Caco-2 (cell line): ENCODE measurements around the gene NDUFA13. TPM values are rescaled to one million over a fixed set of nuclear protein-coding genes. Genes with fewer than 3 reads are reported as not detected.

Source experiments
- BruUV-seq: library from RNA; stranded (reverse); fragments of 400-500 nt; replicated peaks from 2 replicates; lab custom pipeline; 2021; lab: Mats Ljungman, UMichigan
- CTCF ChIA-PET: fragments of 300-600 bp; sonication (Branson Sonifier 250); formaldehyde crosslinking; loops from one replicate; lab custom pipeline; 2022; ENCODE audit warnings: antibody characterized with exemption; lab: Charles Lee
- POLR2A ChIA-PET: fragments of 300-600 bp; sonication (Branson Sonifier 250); formaldehyde crosslinking; loops from one replicate; lab custom pipeline; 2022; ENCODE audit warnings: antibody characterized with exemption; lab: Charles Lee
- DNase-seq, 2 experiments: peaks; one replicate each; pipeline versions ENCODE4 v3.0.0 to v3.0.0-alpha.2; 2020 to 2022
- H3K27me3 ChIP-seq: replicated peaks from 2 replicates; pipeline ENCODE4 v1.6.0; 2011; ENCODE audit warnings: low read length; ENCODE audit not compliant: control insufficient read depth, insufficient read depth
- H3K36me3 ChIP-seq: 2 replicates; pipeline ENCODE4 v1.5.1; 2011; ENCODE audit warnings: low read length; ENCODE audit not compliant: control insufficient read depth, insufficient read depth
- H3K4me1 ChIP-seq: fragments of 250-450 bp; sonication (Bioruptor Pico); 2 replicates; pipeline ENCODE4 v1.5.1; 2020; ENCODE audit warnings: mild to moderate bottlenecking
- H3K4me3 ChIP-seq: 2 replicates; pipeline ENCODE4 v1.5.1; 2011; ENCODE audit warnings: low read depth, mild to moderate bottlenecking, control low read depth, low read length
- H3K9me3 ChIP-seq: fragments of 250-450 bp; sonication (Bioruptor Pico); 2 replicates; pipeline ENCODE4 v1.5.1; 2020; ENCODE audit warnings: mild to moderate bottlenecking, moderate library complexity
- H3K27ac Mint-ChIP-seq: one replicate; pipeline ENCODE4 v1.8.0; 2022; ENCODE audit warnings: mixed read lengths; ENCODE audit not compliant: unreplicated experiment
- H3K27me3 Mint-ChIP-seq: one replicate; pipeline ENCODE4 v1.8.0; 2022; ENCODE audit warnings: mixed read lengths; ENCODE audit not compliant: insufficient read depth, unreplicated experiment
- H3K36me3 Mint-ChIP-seq: one replicate; pipeline ENCODE4 v1.8.0; 2022; ENCODE audit warnings: mild to moderate bottlenecking, mixed read lengths; ENCODE audit not compliant: insufficient read depth, unreplicated experiment
- H3K4me1 Mint-ChIP-seq: one replicate; pipeline ENCODE4 v1.8.0; 2022; ENCODE audit warnings: low read depth, mixed read lengths; ENCODE audit not compliant: unreplicated experiment
- H3K4me3 Mint-ChIP-seq: one replicate; pipeline ENCODE4 v1.8.0; 2022; ENCODE audit warnings: mild to moderate bottlenecking, moderate library complexity, mixed read lengths; ENCODE audit not compliant: unreplicated experiment
- H3K9me3 Mint-ChIP-seq: one replicate; pipeline ENCODE4 v1.8.0; 2022; ENCODE audit warnings: mixed read lengths; ENCODE audit not compliant: unreplicated experiment
- intact Hi-C: fragments of 100-400 bp; cut with micrococcal nuclease; formaldehyde crosslinking; loops from one replicate; pipeline ENCODE4 v1.10.0; 2022; ENCODE audit not compliant: unreplicated experiment
- total RNA-seq: library from RNA; stranded (reverse); gene quantifications from 2 replicates; pipeline ENCODE4 v1.2.3, GENCODE V29; 2022
- TF ChIP-seq, protein P1 (sequence below), 2 experiments: fragments of 200-600 bp in 1 of 2; IDR thresholded peaks; 1 replicate in 1 of 2; 2 replicates in 1 of 2; pipeline versions ENCODE4 v1.5.1 to v1.8.0; 2011 to 2022; ENCODE audit warnings: antibody characterized with exemption in 1 of 2, control low read depth in 1 of 2, inconsistent platforms in 1 of 2, low read depth in 1 of 2, low read length in 1 of 2, mild to moderate bottlenecking in 1 of 2, moderate library complexity in 1 of 2; ENCODE audit not compliant: insufficient read depth in 1 of 2, severe bottlenecking in 1 of 2, unreplicated experiment in 1 of 2

Gene NDUFA13
- total RNA-seq, 1 experiment from 2014 or later, result 355 TPM

DNA sequence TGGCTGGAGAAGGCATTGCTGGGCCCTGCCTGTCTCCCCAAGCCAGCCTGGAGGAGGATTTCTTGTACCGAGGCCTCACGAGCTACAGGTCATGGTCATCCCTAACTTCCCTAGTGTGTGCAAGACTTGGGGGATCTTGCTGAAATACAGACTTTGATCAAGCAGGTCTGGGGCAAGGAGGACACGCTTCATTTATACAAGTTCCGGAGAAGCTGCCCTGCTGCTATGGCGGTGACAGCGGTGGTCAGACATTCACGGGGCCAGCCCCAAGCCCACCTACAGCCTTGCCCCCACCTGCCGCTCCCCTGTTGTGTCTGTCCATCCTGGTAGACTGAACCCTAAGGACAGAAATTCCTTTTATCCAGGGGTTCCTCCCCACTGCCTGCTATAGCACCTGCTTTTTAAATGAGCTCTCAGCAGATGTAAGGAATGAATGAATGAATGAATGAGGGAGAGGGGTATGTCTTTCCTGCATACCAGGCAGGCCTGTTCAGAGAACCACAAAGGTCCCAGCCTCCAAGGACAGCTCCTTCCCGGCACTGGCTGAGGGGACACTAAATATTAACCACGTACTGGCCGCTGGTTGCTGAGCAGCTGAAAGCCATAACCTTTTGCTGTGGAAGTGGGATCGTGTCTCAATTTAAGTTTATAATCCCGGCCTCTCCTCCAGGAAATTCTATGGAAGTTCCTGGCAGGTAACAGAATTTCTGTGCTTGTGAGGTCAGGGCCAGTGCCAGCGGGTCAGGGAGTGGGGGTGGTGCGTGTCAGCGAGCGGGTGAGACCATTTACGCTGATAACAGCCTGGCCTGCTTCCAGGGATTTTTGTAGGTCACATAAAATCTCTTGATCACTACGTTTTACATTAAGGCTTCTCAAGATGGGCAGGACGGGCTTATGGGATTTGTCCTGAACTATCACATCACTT is 27.8 kb upstream of the NDUFA13 start:
- H3K4me1 ChIP-seq, result peaks cover 19% of the 10 kb centered on the region
- TF ChIP-seq, protein P1, sequence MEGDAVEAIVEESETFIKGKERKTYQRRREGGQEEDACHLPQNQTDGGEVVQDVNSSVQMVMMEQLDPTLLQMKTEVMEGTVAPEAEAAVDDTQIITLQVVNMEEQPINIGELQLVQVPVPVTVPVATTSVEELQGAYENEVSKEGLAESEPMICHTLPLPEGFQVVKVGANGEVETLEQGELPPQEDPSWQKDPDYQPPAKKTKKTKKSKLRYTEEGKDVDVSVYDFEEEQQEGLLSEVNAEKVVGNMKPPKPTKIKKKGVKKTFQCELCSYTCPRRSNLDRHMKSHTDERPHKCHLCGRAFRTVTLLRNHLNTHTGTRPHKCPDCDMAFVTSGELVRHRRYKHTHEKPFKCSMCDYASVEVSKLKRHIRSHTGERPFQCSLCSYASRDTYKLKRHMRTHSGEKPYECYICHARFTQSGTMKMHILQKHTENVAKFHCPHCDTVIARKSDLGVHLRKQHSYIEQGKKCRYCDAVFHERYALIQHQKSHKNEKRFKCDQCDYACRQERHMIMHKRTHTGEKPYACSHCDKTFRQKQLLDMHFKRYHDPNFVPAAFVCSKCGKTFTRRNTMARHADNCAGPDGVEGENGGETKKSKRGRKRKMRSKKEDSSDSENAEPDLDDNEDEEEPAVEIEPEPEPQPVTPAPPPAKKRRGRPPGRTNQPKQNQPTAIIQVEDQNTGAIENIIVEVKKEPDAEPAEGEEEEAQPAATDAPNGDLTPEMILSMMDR (IDR thresholded peaks at IDR 0.05; ENCODE audit: insufficient read depth in 1 of 2, low read depth in 1 of 2, low read length in 1 of 2, severe bottlenecking in 1 of 2, unreplicated experiment in 1 of 2), result no peak
- ChIA-PET POLR2A (no interaction called here), CTCF (interaction anchor here (1.0 kb wide), 1 partner anchor 122 kb away, joined by 4 read pairs; no protein-coding TSS in a partner anchor)
- H3K36me3 ChIP-seq, result no peaks in the 10 kb centered on the region; the same call in none of the 2 replicates
- H3K4me3 Mint-ChIP-seq, result no peak overlapping the region
- no TSS peak for BruUV-seq
- no peaks in the 10 kb centered on the region for H3K9me3 Mint-ChIP-seq
- no peak overlapping the region for H3K4me3 ChIP-seq
- no peak overlapping the region for H3K27ac Mint-ChIP-seq
- peaks cover 69% of the 10 kb centered on the region for H3K36me3 Mint-ChIP-seq
- H3K4me1 Mint-ChIP-seq, result peaks cover 6% of the 10 kb centered on the region
- no peak for DNase-seq
- no peaks in the 10 kb centered on the region for H3K27me3 ChIP-seq
- intact Hi-C loops, result no loop called here
- H3K9me3 ChIP-seq, result no peaks in the 10 kb centered on the region
- no peaks in the 10 kb centered on the region for H3K27me3 Mint-ChIP-seq

DNA sequence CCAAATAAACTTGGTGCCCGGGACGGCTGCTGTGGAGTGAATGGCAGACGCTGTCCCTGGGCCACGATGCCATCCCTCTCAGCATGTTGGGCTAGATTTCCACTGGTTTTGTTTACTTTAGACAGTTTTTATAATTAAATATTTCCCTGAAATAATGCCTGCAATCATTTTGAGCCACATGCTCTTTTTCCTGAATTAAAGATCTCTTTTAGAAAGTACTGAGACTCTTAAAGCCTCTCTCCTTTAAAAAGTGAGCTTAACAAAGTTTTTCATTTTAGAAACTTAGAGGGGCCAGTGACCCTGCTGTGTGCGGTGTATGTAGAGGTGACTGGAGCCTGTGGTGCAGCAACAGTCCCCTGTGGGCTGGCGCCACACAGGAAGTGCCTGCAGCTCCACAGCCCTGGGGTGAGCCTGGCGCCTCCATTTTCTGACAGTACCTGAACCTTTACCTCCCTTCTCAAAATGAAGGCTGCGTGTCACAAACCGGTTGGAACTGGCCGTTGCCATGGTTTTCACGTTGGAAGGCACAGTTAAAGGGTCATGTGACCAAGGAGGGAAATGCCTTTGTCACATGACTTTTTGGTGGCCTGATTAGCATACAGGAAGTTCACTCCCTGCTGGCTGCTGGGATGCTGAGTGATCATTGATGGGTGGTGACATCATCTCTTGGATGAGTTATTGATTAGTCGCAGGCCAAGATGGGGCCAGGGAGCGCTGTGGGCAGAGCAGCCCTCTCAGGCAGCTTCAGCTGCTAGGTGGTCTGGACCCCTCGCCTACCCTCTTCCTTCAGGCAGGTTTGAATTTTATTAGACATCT is 26.9 kb upstream of the NDUFA13 start:
- TF ChIP-seq, protein P1 (IDR thresholded peaks at IDR 0.05; ENCODE audit: insufficient read depth in 1 of 2, low read depth in 1 of 2, low read length in 1 of 2, severe bottlenecking in 1 of 2, unreplicated experiment in 1 of 2), result no peak
- H3K4me1 ChIP-seq, result peaks cover 19% of the 10 kb centered on the region
- Mint-ChIP-seq H3K9me3 (no peaks in the 10 kb centered on the region), H3K27ac (peak overlapping the region; percentile 73), H3K4me3 (no peak overlapping the region), H3K4me1 (peaks cover 6% of the 10 kb centered on the region), H3K36me3 (peaks cover 74% of the 10 kb centered on the region), H3K27me3 (no peaks in the 10 kb centered on the region)
- H3K4me3 ChIP-seq, result no peak overlapping the region
- POLR2A ChIA-PET, result no interaction called here
- H3K9me3 ChIP-seq, result no peaks in the 10 kb centered on the region
- H3K27me3 ChIP-seq, result no peaks in the 10 kb centered on the region
- no peaks in the 10 kb centered on the region; the same call in none of the 2 replicates for H3K36me3 ChIP-seq
- CTCF ChIA-PET, result interaction anchor here (0.7 to 1.3 kb wide), 2 partner anchors 114 to 147 kb away, joined by 3 to 4 read pairs; no protein-coding TSS in a partner anchor
- peak; percentile 65 to 74 for DNase-seq
- no TSS peak for BruUV-seq
- intact Hi-C loops, result no loop called here

DNA sequence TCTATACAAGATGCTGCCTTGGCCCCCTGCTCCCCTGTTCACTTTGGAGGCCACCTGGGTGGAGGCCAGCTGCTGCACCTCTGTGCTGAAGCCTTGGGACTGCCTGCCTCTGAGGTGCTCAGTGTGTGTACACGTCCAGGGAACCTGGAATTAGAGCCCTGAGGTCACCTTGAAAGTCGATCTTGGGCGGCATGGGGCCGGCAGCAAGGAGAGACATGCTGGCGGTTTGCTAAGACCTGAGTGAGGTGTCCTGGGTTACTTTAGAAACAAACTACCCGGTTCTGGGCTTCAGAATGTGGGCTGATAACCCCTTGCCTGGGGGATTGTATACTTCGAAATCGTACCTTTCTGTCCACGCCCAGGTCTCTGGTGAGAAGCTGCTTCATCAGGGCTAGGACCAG is 26.2 kb upstream of the NDUFA13 start:
- no peak overlapping the region for H3K4me3 ChIP-seq
- CTCF ChIA-PET, result interaction anchor here (0.7 to 2.0 kb wide), 8 partner anchors 85 to 147 kb away, joined by 3 to 26 read pairs (median 4); partner anchors contain the start of gene GATAD2A
- Mint-ChIP-seq H3K9me3 (no peaks in the 10 kb centered on the region), H3K27me3 (no peaks in the 10 kb centered on the region), H3K27ac (peak overlapping the region; percentile 73), H3K4me3 (no peak overlapping the region), H3K4me1 (peaks cover 6% of the 10 kb centered on the region), H3K36me3 (peaks cover 79% of the 10 kb centered on the region)
- TF ChIP-seq, protein P1 (IDR thresholded peaks at IDR 0.05; ENCODE audit: insufficient read depth in 1 of 2, low read depth in 1 of 2, low read length in 1 of 2, severe bottlenecking in 1 of 2, unreplicated experiment in 1 of 2), result no peak
- no peak for DNase-seq
- POLR2A ChIA-PET, result interaction anchor here (0.6 kb wide), 2 partner anchors 178 to 631 kb away, joined by 3 to 5 read pairs; no protein-coding TSS in a partner anchor
- H3K27me3 ChIP-seq, result no peaks in the 10 kb centered on the region
- no TSS peak for BruUV-seq
- intact Hi-C loops, result loop anchor here (1.0 to 2.0 kb wide), 4 partner anchors 89 to 169 kb away; no protein-coding TSS in a partner anchor
- no peaks in the 10 kb centered on the region for H3K9me3 ChIP-seq
- peaks cover 19% of the 10 kb centered on the region for H3K4me1 ChIP-seq
- H3K36me3 ChIP-seq, result no peaks in the 10 kb centered on the region; the same call in none of the 2 replicates
